ENCODE results near the gene KLK7.

Gene KLK7

GRCh38 chr19:50983625-50984292 lies at the start of gene KLK7:
Gene KLK7, minus strand, starts transcription at chr19:50983917. Its CDS starts 1,518 bp downstream, at chr19:50982399.
- Mint-ChIP-seq H3K4me3 (no peak within 1 kb of the TSS), H3K27me3 (peaks cover 60% of the 10 kb centered on the region), H3K9me3 (no peaks in the 10 kb centered on the region), H3K36me3 (ENCODE audit: low read depth) (no peaks in the 10 kb centered on the region), H3K4me1 (ENCODE audit: low read depth) (no peaks in the 10 kb centered on the region), H3K27ac (no peak within 1 kb of the TSS)
- DNase-seq, result no peak

- H3K27ac Mint-ChIP-seq, result no peak overlapping the region
- H3K27me3 Mint-ChIP-seq, result peaks cover 48% of the 10 kb centered on the region
These were observed 48.1 kb upstream of the KLK7 start for GRCh38 chr19:51031880-51032225.

GRCh38 chr19:51031220-51031879 lies 47.6 kb upstream of the KLK7 start:
- DNase-seq, result no peak
- no peaks in the 10 kb centered on the region for H3K4me1 Mint-ChIP-seq (ENCODE audit: low read depth)
- no peaks in the 10 kb centered on the region for H3K9me3 Mint-ChIP-seq
- H3K36me3 Mint-ChIP-seq (ENCODE audit: low read depth), result no peaks in the 10 kb centered on the region
- H3K27ac Mint-ChIP-seq, result no peak overlapping the region
- H3K4me3 Mint-ChIP-seq, result no peak overlapping the region
- H3K27me3 Mint-ChIP-seq, result peaks cover 50% of the 10 kb centered on the region

More at GRCh38 chr19:51031880-51032225, 48.1 kb upstream of the KLK7 start:
- H3K36me3 Mint-ChIP-seq (ENCODE audit: low read depth), result no peaks in the 10 kb centered on the region
- DNase-seq, result no peak
- H3K4me3 Mint-ChIP-seq, result no peak overlapping the region
- H3K9me3 Mint-ChIP-seq, result no peaks in the 10 kb centered on the region
- no peaks in the 10 kb centered on the region for H3K4me1 Mint-ChIP-seq (ENCODE audit: low read depth)

- Mint-ChIP-seq H3K4me1 (ENCODE audit: low read depth) (no peaks in the 10 kb centered on the region), H3K27ac (no peak overlapping the region), H3K27me3 (peaks cover 54% of the 10 kb centered on the region), H3K36me3 (ENCODE audit: low read depth) (no peaks in the 10 kb centered on the region), H3K9me3 (no peaks in the 10 kb centered on the region), H3K4me3 (no peak overlapping the region)
- no peak for DNase-seq
These were observed 46.9 kb upstream of the KLK7 start for GRCh38 chr19:51030631-51031030.

- Mint-ChIP-seq H3K9me3 (no peaks in the 10 kb centered on the region), H3K4me1 (ENCODE audit: low read depth) (no peaks in the 10 kb centered on the region), H3K27ac (no peak overlapping the region), H3K36me3 (ENCODE audit: low read depth) (no peaks in the 10 kb centered on the region), H3K4me3 (no peak overlapping the region), H3K27me3 (peaks cover 57% of the 10 kb centered on the region)
- DNase-seq, result no peak
These were observed 46.0 kb upstream of the KLK7 start for GRCh38 chr19:51029718-51030117.

GRCh38 chr19:51027873-51028272 lies 44.2 kb upstream of the KLK7 start:
- Mint-ChIP-seq H3K4me3 (no peak overlapping the region), H3K27ac (no peak overlapping the region), H3K27me3 (peaks cover 63% of the 10 kb centered on the region), H3K4me1 (ENCODE audit: low read depth) (no peaks in the 10 kb centered on the region), H3K36me3 (ENCODE audit: low read depth) (no peaks in the 10 kb centered on the region), H3K9me3 (no peaks in the 10 kb centered on the region)
- no peak for DNase-seq

- no peak overlapping the region for H3K4me3 Mint-ChIP-seq
- no peaks in the 10 kb centered on the region for H3K9me3 Mint-ChIP-seq
- H3K27me3 Mint-ChIP-seq, result peaks cover 66% of the 10 kb centered on the region
- no peaks in the 10 kb centered on the region for H3K36me3 Mint-ChIP-seq (ENCODE audit: low read depth)
- no peaks in the 10 kb centered on the region for H3K4me1 Mint-ChIP-seq (ENCODE audit: low read depth)
- DNase-seq, result no peak
- no peak overlapping the region for H3K27ac Mint-ChIP-seq
These were observed 43.5 kb upstream of the KLK7 start for GRCh38 chr19:51027126-51027806.

GRCh38 chr19:51026554-51026831 lies 42.8 kb upstream of the KLK7 start, which contains the start of gene KLK11:
Gene KLK11, minus strand, starts transcription at chr19:51026616. Its CDS starts 985 bp downstream, at chr19:51025631.
- no peaks in the 10 kb centered on the region for H3K4me1 Mint-ChIP-seq (ENCODE audit: low read depth)
- H3K27ac Mint-ChIP-seq, result no peak within 1 kb of the TSS
- no peaks in the 10 kb centered on the region for H3K9me3 Mint-ChIP-seq
- no peaks in the 10 kb centered on the region for H3K36me3 Mint-ChIP-seq (ENCODE audit: low read depth)
- H3K4me3 Mint-ChIP-seq, result no peak within 1 kb of the TSS
- DNase-seq, result no peak
- H3K27me3 Mint-ChIP-seq, result peaks cover 68% of the 10 kb centered on the region

GRCh38 chr19:51025809-51026553 lies 42.3 kb upstream of the KLK7 start:
- peaks cover 68% of the 10 kb centered on the region for H3K27me3 Mint-ChIP-seq
- H3K9me3 Mint-ChIP-seq, result no peaks in the 10 kb centered on the region
- H3K4me3 Mint-ChIP-seq, result no peak overlapping the region
- H3K27ac Mint-ChIP-seq, result no peak overlapping the region
- no peak for DNase-seq
- H3K36me3 Mint-ChIP-seq (ENCODE audit: low read depth), result no peaks in the 10 kb centered on the region
- no peaks in the 10 kb centered on the region for H3K4me1 Mint-ChIP-seq (ENCODE audit: low read depth)

GRCh38 chr19:51025401-51025800 lies 41.7 kb upstream of the KLK7 start:
- Mint-ChIP-seq H3K27me3 (peaks cover 66% of the 10 kb centered on the region), H3K9me3 (no peaks in the 10 kb centered on the region), H3K27ac (no peak overlapping the region), H3K36me3 (ENCODE audit: low read depth) (no peaks in the 10 kb centered on the region), H3K4me3 (no peak overlapping the region), H3K4me1 (ENCODE audit: low read depth) (no peaks in the 10 kb centered on the region)
- DNase-seq, result no peak

GRCh38 chr19:51024924-51025323 lies 41.2 kb upstream of the KLK7 start:
- DNase-seq, result no peak
- Mint-ChIP-seq H3K27ac (no peak overlapping the region), H3K4me1 (ENCODE audit: low read depth) (peaks cover under 1% of the 10 kb centered on the region), H3K9me3 (no peaks in the 10 kb centered on the region), H3K4me3 (no peak overlapping the region), H3K27me3 (peaks cover 69% of the 10 kb centered on the region), H3K36me3 (ENCODE audit: low read depth) (no peaks in the 10 kb centered on the region)

- Mint-ChIP-seq H3K27ac (no peak overlapping the region), H3K4me3 (no peak overlapping the region), H3K9me3 (no peaks in the 10 kb centered on the region), H3K4me1 (ENCODE audit: low read depth) (peaks cover 3% of the 10 kb centered on the region), H3K27me3 (peaks cover 72% of the 10 kb centered on the region), H3K36me3 (ENCODE audit: low read depth) (no peaks in the 10 kb centered on the region)
- DNase-seq, result no peak
These were observed 40.2 kb upstream of the KLK7 start for GRCh38 chr19:51023946-51024345.

- H3K4me3 Mint-ChIP-seq, result no peak overlapping the region
- H3K27ac Mint-ChIP-seq, result no peak overlapping the region
- no peaks in the 10 kb centered on the region for H3K36me3 Mint-ChIP-seq (ENCODE audit: low read depth)
- no peak for DNase-seq
- H3K4me1 Mint-ChIP-seq (ENCODE audit: low read depth), result peaks cover 11% of the 10 kb centered on the region
- H3K27me3 Mint-ChIP-seq, result peaks cover 78% of the 10 kb centered on the region
- no peaks in the 10 kb centered on the region for H3K9me3 Mint-ChIP-seq
These were observed 38.8 kb upstream of the KLK7 start for GRCh38 chr19:51022526-51022925.

- Mint-ChIP-seq H3K27ac (no peak overlapping the region), H3K27me3 (peaks cover 83% of the 10 kb centered on the region), H3K36me3 (ENCODE audit: low read depth) (no peaks in the 10 kb centered on the region), H3K4me1 (ENCODE audit: low read depth) (peaks cover 20% of the 10 kb centered on the region), H3K9me3 (no peaks in the 10 kb centered on the region), H3K4me3 (no peak overlapping the region)
- no peak for DNase-seq
These were observed 37.4 kb upstream of the KLK7 start for GRCh38 chr19:51020988-51021651.
